Effector memory CD4-positive, alpha-beta T cell (primary cell): ENCODE data around the gene MYOG.

Source experiments
- DNase-seq, 3 donors: peaks; one replicate each; pipeline ENCODE4 v3.0.0-alpha.2; 2020
- H3K27ac ChIP-seq: 2 replicates; pipeline ENCODE4 v1.7.0; 2013; ENCODE audit warnings: mild to moderate bottlenecking, low read length, moderate library complexity; ENCODE audit not compliant: insufficient read depth, poor library complexity, severe bottlenecking
- H3K27me3 ChIP-seq: replicated peaks from 2 replicates; pipeline ENCODE4 v1.7.0; 2013; ENCODE audit warnings: mild to moderate bottlenecking, low read length; ENCODE audit not compliant: insufficient read depth, control insufficient read depth, poor library complexity, severe bottlenecking
- H3K36me3 ChIP-seq: 2 replicates; pipeline ENCODE4 v1.7.0; 2013; ENCODE audit warnings: mild to moderate bottlenecking, low read length, moderate library complexity; ENCODE audit not compliant: control insufficient read depth, insufficient read depth
- H3K4me1 ChIP-seq: 2 replicates; pipeline ENCODE4 v1.7.0; 2013; ENCODE audit warnings: low read length, mild to moderate bottlenecking; ENCODE audit not compliant: control insufficient read depth, insufficient read depth, poor library complexity, severe bottlenecking
- H3K4me3 ChIP-seq: 2 replicates; pipeline ENCODE4 v1.7.0; 2013; ENCODE audit warnings: low read length, low read depth, mild to moderate bottlenecking; ENCODE audit not compliant: insufficient read depth, poor library complexity, severe bottlenecking
- H3K9me3 ChIP-seq: 2 replicates; pipeline ENCODE4 v1.7.0; 2013; ENCODE audit warnings: mild to moderate bottlenecking, low read length, moderate library complexity; ENCODE audit not compliant: control insufficient read depth

The MYOG gene

GRCh38 chr1:203048555-203049051 is 37.2 kb downstream of the MYOG start:
- no peaks in the 10 kb centered on the region for H3K27me3 ChIP-seq
- no peaks in the 10 kb centered on the region for H3K36me3 ChIP-seq
- H3K9me3 ChIP-seq, result no peaks in the 10 kb centered on the region
- no peak overlapping the region for H3K27ac ChIP-seq
- no peak overlapping the region for H3K4me3 ChIP-seq
- H3K4me1 ChIP-seq, result no peaks in the 10 kb centered on the region
- no peak for DNase-seq

- H3K36me3 ChIP-seq, result no peaks in the 10 kb centered on the region
- no peak for DNase-seq
- no peaks in the 10 kb centered on the region for H3K27me3 ChIP-seq
- H3K4me1 ChIP-seq, result no peaks in the 10 kb centered on the region
- no peak overlapping the region for H3K4me3 ChIP-seq
- no peaks in the 10 kb centered on the region for H3K9me3 ChIP-seq
- H3K27ac ChIP-seq, result no peak overlapping the region
These were observed 37.7 kb downstream of the MYOG start for GRCh38 chr1:203048086-203048485.

GRCh38 chr1:203046984-203047630 is 38.7 kb downstream of the MYOG start:
- no peaks in the 10 kb centered on the region for H3K9me3 ChIP-seq
- no peak for DNase-seq
- no peak overlapping the region for H3K27ac ChIP-seq
- H3K4me3 ChIP-seq, result no peak overlapping the region
- H3K4me1 ChIP-seq, result no peaks in the 10 kb centered on the region
- no peaks in the 10 kb centered on the region for H3K36me3 ChIP-seq
- no peaks in the 10 kb centered on the region for H3K27me3 ChIP-seq

- H3K4me3 ChIP-seq, result no peak overlapping the region
- DNase-seq, result no peak
- H3K9me3 ChIP-seq, result no peaks in the 10 kb centered on the region
- no peaks in the 10 kb centered on the region for H3K36me3 ChIP-seq
- H3K27ac ChIP-seq, result no peak overlapping the region
- no peaks in the 10 kb centered on the region for H3K27me3 ChIP-seq
- no peaks in the 10 kb centered on the region for H3K4me1 ChIP-seq
These were observed 39.8 kb downstream of the MYOG start for GRCh38 chr1:203045821-203046594.

- no peak for DNase-seq
- no peaks in the 10 kb centered on the region for H3K9me3 ChIP-seq
- H3K4me3 ChIP-seq, result no peak overlapping the region
- H3K27me3 ChIP-seq, result no peaks in the 10 kb centered on the region
- H3K36me3 ChIP-seq, result no peaks in the 10 kb centered on the region
- H3K27ac ChIP-seq, result no peak overlapping the region
- H3K4me1 ChIP-seq, result no peaks in the 10 kb centered on the region
These were observed 40.5 kb downstream of the MYOG start for GRCh38 chr1:203045336-203045735.

- Histone ChIP-seq H3K4me1 (no peaks in the 10 kb centered on the region), H3K36me3 (no peaks in the 10 kb centered on the region), H3K4me3 (no peak overlapping the region), H3K9me3 (no peaks in the 10 kb centered on the region), H3K27ac (no peak overlapping the region), H3K27me3 (no peaks in the 10 kb centered on the region)
- no peak for DNase-seq
These were observed 41.1 kb downstream of the MYOG start for GRCh38 chr1:203044546-203045250.

GRCh38 chr1:203043830-203044545 is 41.8 kb downstream of the MYOG start:
- H3K9me3 ChIP-seq, result no peaks in the 10 kb centered on the region
- H3K4me1 ChIP-seq, result no peaks in the 10 kb centered on the region
- DNase-seq, result no peak
- H3K36me3 ChIP-seq, result no peaks in the 10 kb centered on the region
- H3K27me3 ChIP-seq, result no peaks in the 10 kb centered on the region
- H3K4me3 ChIP-seq, result no peak overlapping the region
- H3K27ac ChIP-seq, result no peak overlapping the region

- no peak for DNase-seq
- H3K4me1 ChIP-seq, result no peaks in the 10 kb centered on the region
These were observed 44.4 kb downstream of the MYOG start for GRCh38 chr1:203041351-203041932.

GRCh38 chr1:203040513-203041275 is 45.1 kb downstream of the MYOG start:
- no peak overlapping the region for H3K27ac ChIP-seq
- H3K9me3 ChIP-seq, result no peaks in the 10 kb centered on the region
- H3K27me3 ChIP-seq, result no peaks in the 10 kb centered on the region
- DNase-seq, result no peak
- no peaks in the 10 kb centered on the region for H3K36me3 ChIP-seq
- H3K4me1 ChIP-seq, result no peaks in the 10 kb centered on the region
- H3K4me3 ChIP-seq, result no peak overlapping the region

More at GRCh38 chr1:203041351-203041932, 44.4 kb downstream of the MYOG start:
- H3K4me3 ChIP-seq, result no peak overlapping the region
- H3K36me3 ChIP-seq, result no peaks in the 10 kb centered on the region
- no peaks in the 10 kb centered on the region for H3K27me3 ChIP-seq
- no peaks in the 10 kb centered on the region for H3K9me3 ChIP-seq
- H3K27ac ChIP-seq, result no peak overlapping the region
